K562 (cell line): Measurements from ENCODE around the gene BEST2. TPM values are rescaled to one million over a fixed set of nuclear protein-coding genes. Genes with fewer than 3 reads are reported as not detected.

ENCODE experiments used
- ATAC-seq: fragments of 200-7000 bp; cut with Tn5 transposase; 3 replicates; pipeline ENCODE4 v1.9.1; 2020; ENCODE audit warnings: moderate library complexity
- BruUV-seq: library from RNA; stranded (reverse); fragments of 400-500 nt; replicated peaks from 2 replicates; lab custom pipeline; 2021; lab: Mats Ljungman, UMichigan
- CTCF ChIA-PET: fragments of 300-600 bp; formaldehyde crosslinking; extraction: SDS; loops from one replicate; lab custom pipeline; 2021; ENCODE audit warnings: low intra/inter-chr PET ratio; lab: Yijun Ruan, JAX
- POLR2A ChIA-PET: fragments of 300-600, 350-650 bp; sonication (Branson Sonifier 250); formaldehyde crosslinking; extraction: SDS; loops from one replicate; lab custom pipeline; 2021; ENCODE audit warnings: antibody characterized with exemption, inconsistent platforms; lab: Yijun Ruan, JAX
- DNase-seq, 4 experiments: peaks; one replicate each; pipeline versions ENCODE4 v3.0.0 to v3.0.0-alpha.2; 2011 to 2018; ENCODE audit warnings: low spot score in 3 of 4, mixed read lengths in 3 of 4; ENCODE audit errors: extremely low read depth in 1 of 4
- FAIRE-seq: peaks from 2 replicates; lab custom pipeline; 2011; peaks lifted over from hg19 to GRCh38; lab: Jason Lieb, UNC
- H2AFZ ChIP-seq: 2 replicates; pipeline ENCODE4 v1.6.0; 2011; ENCODE audit warnings: low read depth, low read length, control low read depth, inconsistent platforms
- H3K27ac ChIP-seq: fragments of 200-600 bp; 3 replicates; pipeline ENCODE4 v1.8.0; 2011; ENCODE audit warnings: low read depth, mild to moderate bottlenecking, control low read depth, inconsistent platforms, low read length, moderate library complexity, mixed read lengths; ENCODE audit errors: extremely low read depth
- H3K27me3 ChIP-seq, 2 experiments: fragments of 300-600 bp in 1 of 2; 2 replicates in 1 of 2; 3 replicates in 1 of 2; pipeline versions ENCODE4 v1.6.0 to v1.8.0; 2011; ENCODE audit warnings: inconsistent platforms in 2 of 2, low read length in 2 of 2, mild to moderate bottlenecking in 1 of 2, mixed read lengths in 1 of 2, moderate library complexity in 1 of 2; ENCODE audit not compliant: control insufficient read depth in 2 of 2, insufficient read depth in 2 of 2
- H3K36me3 ChIP-seq: fragments of 300-600 bp; 3 replicates; pipeline ENCODE4 v1.8.0; 2011; ENCODE audit warnings: mild to moderate bottlenecking, low read length, inconsistent platforms; ENCODE audit not compliant: control insufficient read depth, insufficient read depth
- H3K4me1 ChIP-seq, 2 experiments: fragments of 200-600 bp in 1 of 2; replicated peaks in 1 of 2; 2 replicates in 1 of 2; 3 replicates in 1 of 2; pipeline versions ENCODE4 v1.5.1 to v1.8.0; 2011; ENCODE audit warnings: inconsistent platforms in 2 of 2, low read length in 2 of 2, mild to moderate bottlenecking in 1 of 2, mixed read lengths in 1 of 2, moderate library complexity in 1 of 2; ENCODE audit not compliant: control insufficient read depth in 2 of 2, insufficient read depth in 2 of 2
- H3K4me2 ChIP-seq: 2 replicates; pipeline ENCODE4 v1.6.1; 2011; ENCODE audit warnings: low read length, control low read depth, inconsistent platforms, mixed read lengths; ENCODE audit not compliant: insufficient read depth
- H3K4me3 ChIP-seq: fragments of 200-600 bp; sonication (generic), shearing (Covaris generic); 2 replicates; pipeline ENCODE4 v1.5.1; 2016; ENCODE audit warnings: control low read depth, inconsistent platforms
- H3K79me2 ChIP-seq: fragments of 200-600 bp; 3 replicates; pipeline ENCODE4 v1.8.0; 2011; ENCODE audit warnings: low read length, inconsistent platforms; ENCODE audit not compliant: control insufficient read depth, insufficient read depth
- H3K9ac ChIP-seq, 2 experiments: 2 replicates each; pipeline versions ENCODE4 v1.6.0 to v1.6.1; 2011; ENCODE audit warnings: low read depth in 2 of 2, low read length in 2 of 2, control low read depth in 1 of 2, inconsistent platforms in 1 of 2, mild to moderate bottlenecking in 1 of 2, mixed read lengths in 1 of 2; ENCODE audit not compliant: insufficient read depth in 1 of 2
- H3K9me1 ChIP-seq: one replicate; pipeline ENCODE4 v1.6.0; 2011; ENCODE audit warnings: inconsistent platforms, mild to moderate bottlenecking, low read length, moderate library complexity; ENCODE audit not compliant: control insufficient read depth, insufficient read depth
- H3K9me3 ChIP-seq: replicated peaks from 2 replicates; pipeline ENCODE4 v1.5.1; 2011; ENCODE audit warnings: low read depth, low read length, inconsistent platforms; ENCODE audit not compliant: control insufficient read depth, insufficient read depth
- H4K20me1 ChIP-seq: replicated peaks from 2 replicates; pipeline ENCODE4 v1.6.1; 2011; ENCODE audit warnings: low read length, inconsistent platforms, mixed read lengths; ENCODE audit not compliant: control insufficient read depth, insufficient read depth
- ARNT ChIP-seq, 2 experiments: fragments of 450-650 bp; IDR thresholded peaks; 2 replicates each; pipeline ENCODE4 v1.6.1; 2016; ENCODE audit warnings: mild to moderate bottlenecking in 1 of 2
- CBFB ChIP-seq: sonication (generic); formaldehyde crosslinking; IDR thresholded peaks from 2 replicates; pipeline ENCODE4 v1.4.0; 2020; ENCODE audit warnings: mild to moderate bottlenecking, missing genetic modification reagents
- HDAC6 ChIP-seq: IDR thresholded peaks from 2 replicates; pipeline ENCODE4 v1.6.1; 2012; ENCODE audit warnings: low read depth, mild to moderate bottlenecking, control low read depth, inconsistent platforms, low read length, moderate library complexity
- NRF1 ChIP-seq, 2 experiments: fragments of 450-650 bp; IDR thresholded peaks in 1 of 2; conservative IDR thresholded peaks in 1 of 2; 2 replicates each; pipeline ENCODE4 v1.6.1; 2014; ENCODE audit warnings: mild to moderate bottlenecking in 2 of 2
- POLR2H ChIP-seq: IDR thresholded peaks from 2 replicates; pipeline ENCODE4 v1.6.1; 2016; ENCODE audit warnings: missing genetic modification characterization, low read depth, mild to moderate bottlenecking, control low read depth, missing compliant biosample characterization, moderate library complexity
- RFX5 ChIP-seq: IDR thresholded peaks from 2 replicates; pipeline ENCODE4 v1.6.1; 2011; ENCODE audit warnings: low read depth, mild to moderate bottlenecking, improper control_type of control experiment, low read length
- RUNX1 ChIP-seq: sonication (generic); IDR thresholded peaks from 2 replicates; pipeline ENCODE4 v1.6.1; 2016; ENCODE audit warnings: antibody characterized with exemption, low read depth
- SMARCC2 ChIP-seq: fragments of 450-650 bp; IDR thresholded peaks from 2 replicates; pipeline ENCODE4 v1.6.1; 2017; ENCODE audit warnings: antibody characterized with exemption, moderate library complexity, mild to moderate bottlenecking, low read depth
- SMARCE1 ChIP-seq: fragments of 450-650 bp; IDR thresholded peaks from 2 replicates; pipeline ENCODE4 v1.7.1; 2016; ENCODE audit warnings: mild to moderate bottlenecking
- ZNF695 ChIP-seq: fragments of 450-650 bp; formaldehyde crosslinking; IDR thresholded peaks from 2 replicates; pipeline ENCODE4 v1.4.0; 2020; ENCODE audit warnings: mild to moderate bottlenecking, moderate library complexity
- ZNF76 ChIP-seq: fragments of 250-450 bp; sonication (Bioruptor Pico); IDR thresholded peaks from 2 replicates; pipeline ENCODE4 v1.4.0; 2020; ENCODE audit warnings: mild to moderate bottlenecking, moderate library complexity, borderline replicate concordance
- WGBS: fragments of 100-300 bp; shearing (Covaris generic); methylation state at CpG from one replicate; pipeline ENCODE4 v1.1.6; 2016; ENCODE audit warnings: low coverage, mixed read lengths; ENCODE audit not compliant: insufficient coverage; ENCODE audit errors: missing lambda C conversion rate; 5-methylcytosine and 5-hydroxymethylcytosine counted together
- in situ Hi-C: fragments of 300-500 bp; cut with MboI; formaldehyde crosslinking; loops from 4 replicates; pipeline ENCODE4 v1.15.0; 2018; ENCODE audit warnings: inconsistent platforms, mixed read lengths
- intact Hi-C: fragments of 100-400 bp; cut with micrococcal nuclease; formaldehyde crosslinking; loops from 2 replicates; pipeline ENCODE4 v1.14.2; 2022
- polyA plus RNA-seq, 8 experiments: library from polyadenylated mRNA; depleted of rRNA in 4 of 8; stranded (reverse) in 5 of 8; unstranded in 3 of 8; fragments of >200 nt; fragmentation: Nextera tagmentation in 2 of 8; fragmentation: Illumina TruSeq in 1 of 8; extraction: Ambion mirVana in 2 of 8; extraction: Trizol in 1 of 8; gene quantifications; 2 replicates each; pipeline versions ENCODE4 v1.2.1 to v1.2.3, GENCODE V29; 2011 to 2014; ENCODE audit warnings: inconsistent platforms in 1 of 8, missing spikeins in 1 of 8
- total RNA-seq, 7 experiments: library from RNA; depleted of rRNA in 6 of 7; stranded (reverse); fragments of >200 nt in 6 of 7; fragmentation: Illumina TruSeq in 2 of 7; extraction: Trizol in 2 of 7; gene quantifications; 2 replicates each; pipeline versions ENCODE4 v1.2.1 to v1.2.3, GENCODE V29; 2011 to 2021; ENCODE audit warnings: low replicate concordance in 1 of 7
- TF ChIP-seq, protein P1 (sequence below): sonication (generic); formaldehyde crosslinking; IDR thresholded peaks from 2 replicates; pipeline ENCODE4 v1.9.0; 2022; ENCODE audit warnings: mild to moderate bottlenecking, missing genetic modification reagents
- TF ChIP-seq, protein P2 (sequence below): sonication (generic); formaldehyde crosslinking; IDR thresholded peaks from 2 replicates; pipeline ENCODE4 v1.8.0; 2022; ENCODE audit warnings: missing genetic modification reagents, mild to moderate bottlenecking, moderate library complexity, borderline replicate concordance
- TF ChIP-seq, protein P3 (sequence below): fragments of 450-650 bp; IDR thresholded peaks from one replicate; pipeline ENCODE4 v1.6.1; 2018; ENCODE audit warnings: mild to moderate bottlenecking, moderate library complexity; ENCODE audit not compliant: partially characterized antibody
- TF ChIP-seq, protein P4 (sequence below), 3 experiments: fragments of 200-800 bp in 1 of 3; sonication (Bioruptor generic) in 1 of 3; sonication (generic) in 1 of 3; formaldehyde crosslinking in 1 of 3; IDR thresholded peaks; 2 replicates each; pipeline versions ENCODE4 v1.6.1 to v1.8.0; 2016 to 2022; ENCODE audit warnings: mild to moderate bottlenecking in 2 of 3, missing compliant biosample characterization in 2 of 3, missing genetic modification characterization in 2 of 3, missing genetic modification reagents in 1 of 3

BEST2 gene
- total and polyA plus RNA-seq, 9 of the 15 experiments (the other 6 are each of a cell fraction or from before 2014, with no cell fraction given) = not detected

DNA sequence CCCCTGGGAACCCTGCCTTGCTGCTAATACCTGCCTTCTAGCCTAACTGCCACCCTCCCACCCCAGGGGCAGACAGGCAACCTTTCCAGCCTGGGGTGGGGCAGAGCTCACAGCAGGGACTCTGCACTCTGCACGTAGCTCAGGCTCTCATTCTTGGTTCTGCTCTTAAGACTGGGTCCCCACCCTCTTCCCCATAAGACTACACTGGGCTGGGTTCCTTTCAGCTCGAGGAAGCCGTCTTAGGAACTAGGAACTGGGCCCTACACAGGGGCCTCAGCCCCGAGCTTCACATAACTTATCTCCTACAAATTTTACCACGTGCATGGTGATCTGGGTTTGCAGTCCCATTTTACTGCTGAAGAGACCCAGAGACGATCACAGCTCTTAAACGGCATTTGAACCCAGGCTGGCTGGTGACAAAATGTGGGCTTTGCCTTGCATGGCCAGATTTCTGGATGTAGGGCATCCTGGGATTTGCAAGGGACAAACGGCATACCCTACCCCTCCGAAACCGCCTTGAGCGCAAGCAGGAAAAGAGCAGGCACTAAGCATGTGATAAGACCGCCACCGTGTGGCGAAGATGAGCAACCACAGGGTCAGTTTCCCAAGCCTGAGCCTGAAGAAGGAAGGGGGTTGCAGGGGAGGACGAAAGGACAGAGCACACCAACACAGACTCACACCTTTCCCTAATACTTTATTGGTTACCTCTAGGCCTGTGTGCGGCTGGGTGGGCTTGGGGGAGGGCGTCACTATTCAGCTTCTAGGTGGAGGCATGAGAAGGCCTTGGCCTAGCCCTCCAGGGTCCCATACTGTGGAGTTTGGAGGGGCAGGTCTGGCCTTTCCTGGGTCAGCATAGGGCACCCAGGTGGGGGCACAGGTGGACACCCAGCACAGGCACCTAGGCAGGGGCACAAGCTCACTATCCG lies 44.8 kb downstream of the BEST2 start:
- Histone ChIP-seq H3K79me2 (peaks cover 47% of the 10 kb centered on the region), H2AFZ (peak overlapping the region; percentile 69)
- TF ChIP-seq, protein P1, sequence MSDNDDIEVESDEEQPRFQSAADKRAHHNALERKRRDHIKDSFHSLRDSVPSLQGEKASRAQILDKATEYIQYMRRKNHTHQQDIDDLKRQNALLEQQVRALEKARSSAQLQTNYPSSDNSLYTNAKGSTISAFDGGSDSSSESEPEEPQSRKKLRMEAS (CRISPR knock-in tag) = peak; percentile 78
- TF ChIP-seq SMARCE1 = no peak
- TF ChIP-seq CBFB = no peak
- TF ChIP-seq RFX5 = no peak
- no peak for TF ChIP-seq ZNF695
- TF ChIP-seq ARNT (IDR thresholded peaks at IDR 0.05) = 0 out of 4 replicates have a peak, but pooled peaks of 1 of the 2 experiments have one; percentile 45
- no peak for TF ChIP-seq ZNF76 (CRISPR knock-in tag)
- TF ChIP-seq SMARCC2 = no peak
- TF ChIP-seq, protein P2, sequence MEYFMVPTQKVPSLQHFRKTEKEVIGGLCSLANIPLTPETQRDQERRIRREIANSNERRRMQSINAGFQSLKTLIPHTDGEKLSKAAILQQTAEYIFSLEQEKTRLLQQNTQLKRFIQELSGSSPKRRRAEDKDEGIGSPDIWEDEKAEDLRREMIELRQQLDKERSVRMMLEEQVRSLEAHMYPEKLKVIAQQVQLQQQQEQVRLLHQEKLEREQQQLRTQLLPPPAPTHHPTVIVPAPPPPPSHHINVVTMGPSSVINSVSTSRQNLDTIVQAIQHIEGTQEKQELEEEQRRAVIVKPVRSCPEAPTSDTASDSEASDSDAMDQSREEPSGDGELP (CRISPR knock-in tag) = peak; percentile 69; the same call in 1 of the 2 replicates
- TF ChIP-seq RUNX1 = peak; percentile 46; the same call in 1 of the 2 replicates
- TF ChIP-seq, protein P3, sequence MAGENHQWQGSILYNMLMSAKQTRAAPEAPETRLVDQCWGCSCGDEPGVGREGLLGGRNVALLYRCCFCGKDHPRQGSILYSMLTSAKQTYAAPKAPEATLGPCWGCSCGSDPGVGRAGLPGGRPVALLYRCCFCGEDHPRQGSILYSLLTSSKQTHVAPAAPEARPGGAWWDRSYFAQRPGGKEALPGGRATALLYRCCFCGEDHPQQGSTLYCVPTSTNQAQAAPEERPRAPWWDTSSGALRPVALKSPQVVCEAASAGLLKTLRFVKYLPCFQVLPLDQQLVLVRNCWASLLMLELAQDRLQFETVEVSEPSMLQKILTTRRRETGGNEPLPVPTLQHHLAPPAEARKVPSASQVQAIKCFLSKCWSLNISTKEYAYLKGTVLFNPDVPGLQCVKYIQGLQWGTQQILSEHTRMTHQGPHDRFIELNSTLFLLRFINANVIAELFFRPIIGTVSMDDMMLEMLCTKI = no peak
- TF ChIP-seq, protein P4, sequence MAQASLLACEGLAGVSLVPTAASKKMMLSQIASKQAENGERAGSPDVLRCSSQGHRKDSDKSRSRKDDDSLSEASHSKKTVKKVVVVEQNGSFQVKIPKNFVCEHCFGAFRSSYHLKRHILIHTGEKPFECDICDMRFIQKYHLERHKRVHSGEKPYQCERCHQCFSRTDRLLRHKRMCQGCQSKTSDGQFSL (CRISPR knock-in tag; IDR thresholded peaks at IDR 0.05) = no peak
- TF ChIP-seq, protein P4 (tag; IDR thresholded peaks at IDR 0.05) = no peak
- TF ChIP-seq NRF1 (conservative IDR thresholded peaks at IDR 0.05 in 1 of 2, IDR thresholded peaks at IDR 0.05 in 1 of 2) = no peak; a peak in 1 of 4 replicates
- TF ChIP-seq POLR2H (tag) = no peak
- no peak for TF ChIP-seq HDAC6

More for the DNA sequence above, 44.8 kb downstream of the BEST2 start:
- H3K4me3 ChIP-seq = no peak overlapping the region
- POLR2A ChIA-PET = interaction anchor here (0.7 to 2.3 kb wide), 12 partner anchors 10 to 185 kb away, joined by 3 to 14 read pairs (median 4); partner anchors contain the start of genes RNASEH2A, ZNF490 and ZNF791
- peaks cover 33% of the 10 kb centered on the region; the same call in 2 of the 3 replicates for H3K36me3 ChIP-seq
- H3K9me1 ChIP-seq = no peaks in the 10 kb centered on the region
- peak; percentile 51 to 93 (median 62) for DNase-seq
- H3K4me2 ChIP-seq = peak overlapping the region; percentile 77
- peaks cover 13% of the 10 kb centered on the region; the same call in 1 of the 2 replicates for H4K20me1 ChIP-seq
- FAIRE-seq = peak; percentile 97
- H3K9me3 ChIP-seq = no peaks in the 10 kb centered on the region
- CTCF ChIA-PET = interaction anchor here (0.9 to 2.6 kb wide), 6 partner anchors 20 to 79 kb away, joined by 3 to 30 read pairs (median 6); partner anchors contain the start of genes HOOK2 and TRIR
- peak overlapping the region; percentile 46 to 75 for H3K9ac ChIP-seq
- H3K27ac ChIP-seq = peak overlapping the region; percentile 48
- no peaks in the 10 kb centered on the region for H3K27me3 ChIP-seq
- BruUV-seq = no TSS peak
- intact Hi-C loops = loop anchor here (1.0 to 10.0 kb wide), 4 partner anchors 19 to 232 kb away; no protein-coding TSS in a partner anchor
- peaks cover 26 to 64% of the 10 kb centered on the region in 2 experiments for H3K4me1 ChIP-seq
- in situ Hi-C loops = loop anchor here (5.0 kb wide), 1 partner anchor 84 kb away; no protein-coding TSS in a partner anchor
- ATAC-seq = peak; percentile 61
- WGBS = 4% methylated on average over 16 of the region's 18 CpGs
